NOMO-1 treated with dmso at 0.1 percent for 144 hours (cell line): ENCODE data around the gene DCK.
"Not testable (repeated sequence)": the region's sequence is repeated elsewhere in the genome, so short reads cannot be mapped to it uniquely, and the experiment has no call there.

Experiments
- DNase-seq: peaks from one replicate; lab custom pipeline; 2025; ENCODE audit not compliant: unreplicated experiment; lab: John Stamatoyannopoulos, UW

DCK gene

DNA sequence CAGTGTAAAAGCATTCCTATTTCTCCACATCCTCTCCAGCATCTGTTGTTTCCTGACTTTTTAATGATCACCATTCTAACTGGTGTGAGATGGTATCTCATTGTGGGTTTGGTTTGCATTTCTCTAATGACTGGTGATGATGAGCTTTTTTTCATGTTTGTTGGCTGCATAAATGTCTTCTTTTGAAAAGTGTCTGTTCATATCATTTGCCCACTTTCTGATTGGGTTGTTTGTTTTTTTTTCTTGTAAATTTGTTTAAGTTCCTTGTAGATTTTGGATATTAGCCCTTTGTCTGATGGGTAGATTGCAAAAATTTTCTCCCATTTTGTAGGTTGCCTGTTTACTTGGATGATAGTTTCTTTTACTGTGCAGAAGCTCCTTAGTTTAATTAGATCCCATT is 6.2 kb downstream of the DCK start:
- not testable (repeated sequence) for DNase-seq

DNA sequence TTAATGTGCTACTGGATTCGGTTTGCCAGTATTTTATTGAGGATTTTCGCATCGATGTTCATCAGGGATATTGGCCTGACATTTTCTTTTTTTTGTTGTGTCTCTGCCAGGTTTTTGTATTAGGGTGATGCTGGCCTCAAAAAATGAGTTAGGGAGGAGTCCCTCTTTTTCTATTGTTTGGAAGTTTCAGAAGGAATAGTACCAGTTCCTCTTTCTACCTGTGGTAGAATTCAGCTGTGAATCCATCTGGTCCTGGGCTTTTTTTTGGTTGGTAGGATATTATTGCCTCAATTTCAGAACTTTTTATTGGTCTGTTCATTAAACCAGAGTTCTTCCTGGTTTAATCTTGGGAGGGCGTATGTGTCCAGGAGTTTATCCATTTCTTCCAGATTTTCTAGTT is 7.9 kb downstream of the DCK start:
- not testable (repeated sequence) for DNase-seq

DNA sequence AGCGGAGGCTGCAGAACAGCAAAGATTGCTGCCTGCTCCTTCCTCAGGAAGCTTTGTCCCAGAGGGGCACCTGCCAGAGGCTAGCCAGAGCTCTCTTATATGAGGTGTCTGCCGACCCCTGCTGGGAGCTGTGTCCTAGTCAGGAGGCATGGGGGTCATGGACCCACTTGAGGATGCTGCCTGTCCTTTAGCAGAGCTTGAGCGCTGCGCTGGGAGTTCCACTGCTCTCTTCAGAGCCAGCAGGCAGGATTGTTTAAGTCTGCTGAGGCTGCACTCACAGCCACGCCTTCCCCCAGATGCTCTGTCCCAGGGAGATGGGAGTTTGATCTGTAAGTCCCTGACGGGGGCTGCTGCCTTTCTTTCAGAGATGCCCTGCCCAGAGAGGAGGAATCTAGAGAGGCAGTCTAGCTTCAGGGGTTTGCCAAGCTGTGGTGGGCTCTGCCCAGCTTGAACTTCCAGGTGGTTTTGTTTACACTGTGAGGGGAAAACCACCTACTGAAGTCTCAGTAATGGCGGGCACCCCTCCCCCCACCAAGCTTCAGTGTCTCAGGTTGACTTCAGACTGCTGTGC is 10.9 kb downstream of the DCK start:
- DNase-seq, result no peak

DNA sequence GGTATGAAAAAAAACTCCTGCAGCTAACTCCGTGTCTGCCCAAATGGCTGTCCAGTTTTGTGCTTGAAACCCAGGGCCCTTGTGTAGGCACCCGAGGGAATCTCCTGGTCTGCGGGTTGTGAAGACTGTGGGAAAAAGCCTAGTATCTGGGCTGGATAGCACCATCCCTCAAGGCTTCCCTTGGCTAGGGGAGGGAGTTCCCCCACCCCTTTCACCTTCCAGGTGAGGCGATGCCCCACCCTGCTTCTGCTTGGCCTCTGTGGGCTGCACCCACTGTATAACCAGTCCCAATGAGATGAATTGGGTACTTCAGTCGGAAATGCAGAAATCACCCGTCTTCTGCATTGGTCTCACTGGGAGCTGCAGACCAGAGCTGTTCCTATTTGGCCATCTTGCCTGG is 11.6 kb downstream of the DCK start:
- not testable (repeated sequence) for DNase-seq

DNA sequence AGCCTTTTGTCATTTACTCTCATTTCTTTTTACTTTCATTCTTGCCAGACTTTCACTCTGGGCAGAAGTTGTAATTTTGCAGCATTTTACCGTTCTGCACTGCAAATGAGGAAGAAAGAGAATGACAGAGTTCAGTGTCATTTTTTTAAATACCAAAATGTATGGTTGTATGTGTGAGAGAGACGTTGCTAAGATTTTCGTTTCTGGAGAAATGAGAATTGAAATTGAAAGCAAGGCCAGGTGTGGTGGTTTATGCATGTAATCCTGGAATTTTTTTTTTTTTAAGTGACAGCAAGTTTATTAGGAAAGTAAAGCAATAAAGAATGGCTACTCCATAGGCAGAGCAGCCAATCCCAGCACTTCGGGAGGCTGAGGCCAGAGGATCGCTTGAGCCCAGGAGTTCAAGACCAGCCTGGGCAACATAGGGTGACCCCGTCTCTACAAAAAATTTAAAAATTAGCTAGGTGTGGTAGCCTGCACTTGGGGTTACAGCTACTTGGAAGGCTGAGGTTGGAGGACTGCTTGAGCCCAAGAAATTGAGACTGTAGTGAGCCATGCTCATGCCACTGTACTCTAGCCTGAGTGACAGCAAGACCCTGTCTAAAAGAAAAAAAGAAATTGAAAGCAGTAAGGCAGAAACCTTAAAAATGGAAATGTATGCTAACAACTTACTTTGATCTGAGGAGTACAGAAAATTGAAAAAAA is 12.9 kb downstream of the DCK start:
- peak; percentile 25 for DNase-seq

DNA sequence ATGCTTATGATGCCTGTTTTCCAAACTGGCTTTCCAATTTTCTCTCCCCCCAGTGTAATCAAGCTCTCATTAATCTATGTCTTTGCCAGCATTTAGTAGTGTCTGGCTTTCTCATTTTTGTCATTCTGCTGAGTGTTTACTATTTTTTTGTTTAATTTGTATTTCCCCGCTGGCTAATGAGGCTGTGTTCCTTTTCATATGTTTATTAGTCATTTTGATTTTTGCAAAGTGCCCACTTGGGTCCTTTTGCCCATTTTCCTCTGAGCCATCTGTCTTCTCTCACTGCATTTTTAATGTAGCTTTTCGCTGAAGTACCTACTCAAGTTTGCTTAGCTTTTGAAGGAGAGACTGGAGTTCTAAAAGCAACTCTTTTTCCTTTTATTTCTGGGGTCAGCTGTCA is 14.7 kb downstream of the DCK start:
- DNase-seq, result no peak

DNA sequence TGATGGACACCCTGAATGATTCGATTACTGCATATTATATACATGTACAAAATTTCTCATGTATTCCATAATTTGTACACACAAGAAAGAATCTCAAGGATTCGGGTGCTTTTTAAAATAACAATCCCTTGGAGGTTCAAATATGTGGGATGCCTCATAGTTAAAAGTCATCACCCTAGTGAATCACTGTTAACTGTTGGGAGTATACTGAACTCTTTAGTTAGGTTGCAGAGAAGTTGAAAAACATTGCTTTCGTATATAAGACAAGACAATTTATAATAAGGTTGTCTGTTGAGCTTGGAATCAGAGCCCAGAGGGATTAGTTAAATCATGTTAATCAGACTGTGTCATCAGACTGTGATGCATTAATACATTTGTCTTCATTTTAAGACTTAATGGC is 15.6 kb downstream of the DCK start:
- no peak for DNase-seq

DNA sequence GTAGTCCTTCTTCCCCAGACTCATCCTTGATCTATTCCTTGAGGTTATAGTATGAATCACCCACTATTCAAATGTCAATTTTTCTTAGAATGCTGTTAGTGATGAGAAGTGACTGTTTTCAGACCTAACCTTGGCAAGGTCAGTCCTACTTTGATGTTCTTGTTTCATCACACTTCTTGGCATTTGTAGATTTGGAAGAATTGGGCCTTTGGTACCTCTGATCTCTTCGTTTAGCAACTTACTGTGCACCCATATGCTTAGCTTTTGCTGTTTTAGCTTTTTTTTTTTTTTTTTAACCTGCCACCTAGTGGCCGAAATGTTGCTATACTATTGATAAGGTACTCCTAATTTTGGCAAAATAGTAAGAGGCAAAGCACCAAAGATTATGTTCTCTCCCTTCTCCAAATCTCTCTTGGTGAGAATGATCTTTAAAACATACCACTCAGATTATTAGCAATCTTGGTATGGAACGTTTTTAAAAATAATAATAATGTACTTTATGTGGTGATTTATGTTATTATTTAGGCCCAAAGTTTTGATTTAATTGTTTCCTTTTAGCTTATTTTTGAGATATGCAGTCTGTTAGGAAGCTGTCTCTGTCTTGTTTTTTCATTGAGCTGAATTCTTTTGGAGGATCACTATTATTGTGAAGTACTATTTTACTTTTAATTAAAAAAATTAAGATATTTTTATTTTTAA is 16.6 kb downstream of the DCK start:
- DNase-seq, result no peak

DNA sequence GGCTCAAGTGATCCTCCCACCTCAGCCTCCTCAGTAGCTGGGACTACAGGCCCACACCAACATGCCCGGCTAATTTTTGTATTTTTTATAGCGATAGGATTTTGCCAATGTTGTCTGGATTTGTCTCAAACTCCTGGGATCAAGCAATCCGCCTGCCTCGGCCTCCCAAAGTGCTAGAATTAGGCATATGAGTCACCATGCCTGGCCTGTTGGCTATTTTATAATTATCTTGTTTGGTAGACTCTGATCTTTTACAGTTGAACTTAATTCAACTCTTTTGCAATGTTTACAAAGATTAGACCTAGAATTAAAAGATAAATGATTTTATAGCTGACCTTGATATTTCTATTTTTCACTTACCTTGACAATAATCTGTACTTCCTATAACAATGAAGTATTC is 18.0 kb downstream of the DCK start:
- no peak for DNase-seq

DNA sequence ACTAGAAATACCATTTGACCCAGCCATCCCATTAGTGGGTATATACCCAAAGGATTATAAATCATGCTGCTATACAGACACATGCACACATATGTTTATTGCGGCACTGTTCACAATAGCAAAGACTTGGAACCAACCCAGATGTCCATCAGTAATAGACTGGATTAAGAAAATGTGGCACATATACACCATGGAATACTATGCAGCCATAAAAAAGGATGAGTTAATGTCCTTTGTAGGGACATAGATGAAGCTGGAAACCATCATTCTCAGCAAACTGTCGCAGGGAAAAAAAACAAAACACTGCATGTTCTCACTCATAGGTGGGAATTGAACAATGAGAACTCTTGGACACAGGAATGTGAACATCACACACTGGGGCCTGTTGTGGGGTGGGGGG is 23.9 kb downstream of the DCK start:
- DNase-seq, result not testable (repeated sequence)

DNA sequence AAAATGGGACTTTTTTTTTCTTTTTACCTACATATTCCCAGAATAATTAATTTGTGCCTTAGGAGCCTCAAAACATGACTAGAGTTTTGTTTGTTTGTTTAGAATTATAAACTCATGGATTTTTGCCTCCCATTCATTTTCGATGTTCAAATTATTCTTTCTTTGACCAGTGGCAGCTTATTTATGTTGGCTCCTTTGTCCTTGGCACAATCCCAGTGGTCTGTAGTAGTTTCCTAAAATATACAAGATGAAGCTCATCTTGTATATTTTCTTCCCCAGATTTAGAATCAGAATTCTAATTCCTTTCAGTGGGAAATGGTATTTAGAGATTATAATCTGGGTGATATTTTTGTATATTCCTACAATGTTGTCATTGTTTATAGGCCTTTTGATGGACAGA is 27.2 kb downstream of the DCK start:
- DNase-seq, result no peak

DNA sequence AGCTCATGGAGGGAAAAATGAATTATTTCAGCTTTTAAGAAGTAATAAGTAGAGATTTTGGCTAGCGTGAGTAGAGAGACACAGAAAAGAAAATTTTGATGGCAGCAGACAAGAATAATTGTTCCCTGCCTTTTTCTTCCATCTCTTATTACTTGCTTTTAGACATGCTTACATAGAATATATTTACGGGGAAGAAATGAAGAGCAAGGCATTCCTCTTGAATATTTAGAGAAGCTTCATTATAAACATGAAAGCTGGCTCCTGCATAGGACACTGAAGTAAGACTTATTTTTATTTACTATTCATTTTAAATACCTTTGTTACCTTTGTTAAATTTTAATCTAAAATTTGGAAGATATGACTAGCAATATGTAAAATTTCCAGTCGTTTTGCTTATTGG is 32.2 kb downstream of the DCK start:
- DNase-seq, result no peak

DNA sequence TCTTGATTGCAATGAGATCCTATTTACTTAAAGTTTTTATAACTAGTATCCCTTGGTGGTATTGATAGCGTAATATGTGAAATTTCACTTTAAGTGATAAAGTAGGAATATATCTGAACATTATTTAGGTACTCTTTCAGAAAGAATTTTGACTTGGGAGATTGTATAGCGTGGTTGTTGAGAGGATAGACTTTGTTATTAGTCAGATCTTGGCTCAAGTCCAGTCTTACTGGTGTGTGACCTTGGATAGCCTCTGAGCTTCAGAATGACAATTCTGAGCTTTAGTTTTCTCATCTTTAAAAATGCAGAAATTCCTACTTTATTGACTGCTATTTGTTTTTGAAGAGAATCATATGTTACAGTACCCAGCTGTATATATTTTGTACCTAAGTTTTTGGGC is 32.6 kb downstream of the DCK start:
- DNase-seq, result no peak

DNA sequence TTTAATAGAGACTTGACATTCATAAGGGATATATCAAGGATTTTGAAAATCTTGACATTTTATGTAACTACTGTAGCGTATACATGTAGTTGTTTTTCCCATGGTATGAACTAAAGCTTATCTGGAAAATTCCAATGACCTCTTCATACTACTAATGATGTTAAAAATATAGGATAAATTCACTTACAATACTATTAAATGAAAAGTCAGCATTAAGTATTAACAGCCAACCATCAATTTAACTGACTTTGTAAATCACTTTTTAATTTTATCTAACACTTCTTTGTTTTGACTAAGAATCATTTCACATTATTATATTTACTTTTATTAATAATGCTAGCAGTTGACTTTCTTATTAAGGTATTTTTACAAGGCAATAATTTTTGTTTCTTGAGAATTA is 34.2 kb downstream of the DCK start:
- DNase-seq, result no peak

DNA sequence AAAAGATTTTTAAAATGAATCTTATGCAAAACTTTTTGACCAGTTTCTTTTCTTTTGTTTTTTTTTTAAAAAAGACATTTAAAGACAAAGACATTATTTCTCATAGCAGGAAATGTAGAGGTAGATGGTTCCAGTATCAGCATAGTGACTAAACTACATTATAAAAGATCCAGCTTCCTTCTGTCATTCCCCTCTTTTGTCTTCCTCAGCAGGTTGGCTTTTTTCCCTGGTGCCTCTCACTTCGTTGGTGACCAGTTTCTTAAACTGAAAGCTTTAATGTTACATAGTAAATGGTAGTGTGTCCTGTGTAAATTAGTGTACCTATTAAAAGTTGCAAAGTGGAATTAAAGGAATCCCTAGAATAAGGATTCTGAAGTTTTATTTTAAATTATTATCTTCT is 36.1 kb downstream of the DCK start:
- no peak for DNase-seq

DNA sequence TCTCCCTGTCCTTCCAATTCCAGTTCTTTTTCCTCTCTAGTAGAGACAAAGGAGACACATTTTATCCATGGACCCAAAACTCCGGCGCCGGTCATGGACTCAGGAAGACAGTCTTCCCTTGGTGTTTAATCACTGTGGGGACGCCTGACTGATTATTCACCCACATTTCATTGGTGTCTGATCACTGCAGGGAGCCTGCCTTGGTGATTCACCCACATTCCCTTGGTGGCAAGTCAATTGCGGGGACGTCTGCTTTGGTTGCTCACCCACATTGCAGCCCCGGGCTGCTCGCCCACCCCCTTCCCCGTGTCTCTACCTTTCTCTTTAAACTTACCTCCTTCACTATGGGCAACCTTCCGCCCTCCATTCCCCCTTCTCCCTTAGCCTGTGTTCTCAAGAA is 38.7 kb downstream of the DCK start:
- DNase-seq, result not testable (repeated sequence)

DNA sequence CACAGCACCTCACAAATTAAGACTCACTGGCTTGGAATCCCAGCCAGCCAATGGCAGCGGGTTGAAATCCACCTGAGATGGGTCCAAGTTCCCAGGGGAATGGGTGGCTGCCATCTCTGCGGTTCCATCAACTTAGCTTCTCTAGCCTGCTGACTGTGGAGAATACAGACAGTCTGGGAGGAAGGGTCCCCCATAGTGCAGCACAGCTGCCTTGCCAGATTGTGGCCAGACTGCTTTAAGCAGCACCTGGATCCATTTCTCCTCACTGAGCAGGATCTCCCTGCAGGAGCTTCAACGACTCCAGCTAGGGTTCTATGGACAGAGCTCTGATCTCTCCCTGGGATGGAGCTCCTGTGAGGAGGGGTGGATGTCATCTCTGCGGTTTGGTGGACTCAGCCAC is 51.8 kb downstream of the DCK start:
- no peak for DNase-seq

DNA sequence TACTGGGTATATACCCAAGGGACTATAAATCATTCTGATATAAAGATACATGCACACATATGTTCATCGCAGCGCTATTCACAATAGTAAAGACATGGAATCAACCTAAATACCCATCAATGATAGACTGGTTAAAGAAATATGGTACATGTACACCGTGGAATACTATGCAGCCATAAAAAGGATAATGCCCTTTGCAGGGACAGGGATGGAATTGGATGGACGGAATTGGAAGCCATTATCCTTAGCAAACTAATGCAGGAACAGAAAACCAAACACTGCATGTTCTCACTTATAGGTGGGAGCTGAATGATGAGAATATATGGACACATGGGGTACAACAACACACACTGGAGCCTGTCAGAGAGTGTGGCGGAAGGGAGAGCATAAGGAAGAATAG is 55.9 kb downstream of the DCK start:
- no peak for DNase-seq

DNA sequence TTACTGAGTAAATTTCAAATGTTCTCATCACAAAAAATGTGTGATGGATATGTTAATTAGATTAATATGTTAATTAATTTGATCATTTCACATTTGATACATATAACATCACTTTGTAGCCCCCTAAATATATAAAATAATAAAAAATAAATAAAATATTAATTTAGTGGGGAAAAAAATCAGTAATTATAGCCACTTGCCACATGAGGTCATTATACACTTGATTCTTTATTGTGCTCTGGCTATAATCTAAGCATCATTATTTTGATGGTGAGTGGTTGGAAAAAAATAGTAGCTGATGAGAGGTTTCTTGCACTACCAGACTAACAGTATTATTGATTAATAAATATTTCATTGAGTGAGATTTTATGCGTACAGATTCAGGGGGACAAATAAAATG is 57.4 kb downstream of the DCK start:
- DNase-seq, result no peak

DNA sequence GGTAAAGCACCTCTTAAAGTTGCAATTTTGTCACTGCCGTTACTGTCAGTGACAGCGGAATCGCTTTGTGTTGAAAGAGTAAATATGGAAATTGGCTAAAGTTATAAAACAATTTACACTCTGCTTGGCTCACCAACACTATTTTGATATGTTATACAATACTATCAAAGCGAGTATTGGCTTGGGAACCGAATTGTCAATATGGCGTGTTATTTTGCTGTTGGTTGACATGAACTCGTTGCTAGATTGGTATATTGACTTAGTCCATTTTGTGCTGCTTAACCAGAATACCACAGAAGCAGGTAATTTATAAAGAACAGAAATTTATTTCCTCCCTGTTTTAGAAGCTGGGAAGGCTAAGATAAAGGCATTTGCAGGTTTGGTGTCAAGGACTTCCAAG is 58.6 kb downstream of the DCK start:
- DNase-seq, result no peak

DNA sequence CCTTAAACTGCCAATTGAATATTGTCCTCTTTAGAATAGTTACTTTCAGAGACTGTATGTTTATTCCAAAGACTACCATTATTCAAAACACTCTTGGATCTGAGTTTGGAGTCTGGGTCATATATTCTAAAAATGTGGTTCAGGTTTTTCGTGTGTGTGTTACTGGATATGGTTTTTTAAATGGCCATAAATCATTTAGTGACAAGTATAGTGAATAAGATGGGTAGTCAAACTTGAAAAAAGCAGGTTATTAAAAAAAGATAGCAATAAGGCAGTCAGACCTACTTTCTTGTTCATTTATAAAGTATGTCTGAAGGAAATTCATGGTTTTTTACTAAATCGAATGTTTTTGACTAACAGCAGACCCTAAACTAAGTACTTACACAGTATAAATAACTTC is 59.3 kb downstream of the DCK start:
- DNase-seq, result no peak

DNA sequence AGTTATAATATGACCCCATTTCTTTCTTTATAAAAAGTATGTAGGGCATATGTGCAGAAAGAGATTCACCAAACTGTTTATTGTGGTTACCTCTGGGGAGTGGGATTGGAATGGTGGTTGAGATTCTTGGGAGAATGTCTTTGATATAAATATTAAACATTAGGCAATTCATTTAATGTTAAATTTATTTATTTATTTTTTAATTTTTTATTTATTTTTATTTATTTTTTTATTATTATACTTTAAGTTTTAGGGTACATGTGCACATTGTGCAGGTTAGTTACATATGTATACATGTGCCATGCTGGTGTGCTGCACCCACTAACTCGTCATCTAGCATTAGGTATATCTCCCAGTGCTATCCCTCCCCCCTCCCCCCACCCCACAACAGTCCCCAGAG is 60.2 kb downstream of the DCK start:
- DNase-seq, result not testable (repeated sequence)

DNA sequence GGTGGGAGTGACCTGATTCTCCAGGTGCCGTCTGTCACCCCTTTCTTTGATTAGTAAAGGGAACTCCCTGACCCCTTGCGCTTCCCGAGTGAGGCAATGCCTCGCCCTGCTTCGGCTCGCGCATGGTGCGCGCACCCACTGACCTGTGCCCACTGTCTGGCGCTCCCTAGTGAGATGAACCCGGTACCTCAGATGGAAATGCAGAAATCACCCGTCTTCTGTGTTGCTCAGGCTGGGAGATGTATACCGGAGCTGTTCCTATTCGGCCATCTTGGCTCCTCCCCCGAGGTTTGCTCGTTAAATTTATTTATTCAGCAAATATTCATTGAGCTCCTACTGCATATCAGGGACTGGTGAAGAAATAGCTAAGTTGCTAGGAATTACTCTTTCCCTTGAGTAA is 66.1 kb downstream of the DCK start:
- not testable (repeated sequence) for DNase-seq
